ENCODE data around the gene PCDHA4.

GRCh38 chr5:140833993-140834392 is 27.1 kb downstream of the PCDHA4 start, which contains the start of gene PCDHA7:
- TF ChIP-seq CTCF (conservative IDR thresholded peaks at IDR 0.05 in 1 of 2, IDR thresholded peaks at IDR 0.05 in 1 of 2; ENCODE audit: low read depth in 1 of 2, low read length in 2 of 2): peak in 1 of 2 donors; percentile 1
- no peak for TF ChIP-seq EZH2 (IDR thresholded peaks at IDR 0.05; ENCODE audit: low read length, missing control alignments)
